ENCODE results near the gene CWC25. TPM values are rescaled to one million over a fixed set of nuclear protein-coding genes. Genes with fewer than 3 reads are reported as not detected.

The CWC25 gene
- total RNA-seq, 1 experiment from 2014 or later: 77.8 TPM

DNA sequence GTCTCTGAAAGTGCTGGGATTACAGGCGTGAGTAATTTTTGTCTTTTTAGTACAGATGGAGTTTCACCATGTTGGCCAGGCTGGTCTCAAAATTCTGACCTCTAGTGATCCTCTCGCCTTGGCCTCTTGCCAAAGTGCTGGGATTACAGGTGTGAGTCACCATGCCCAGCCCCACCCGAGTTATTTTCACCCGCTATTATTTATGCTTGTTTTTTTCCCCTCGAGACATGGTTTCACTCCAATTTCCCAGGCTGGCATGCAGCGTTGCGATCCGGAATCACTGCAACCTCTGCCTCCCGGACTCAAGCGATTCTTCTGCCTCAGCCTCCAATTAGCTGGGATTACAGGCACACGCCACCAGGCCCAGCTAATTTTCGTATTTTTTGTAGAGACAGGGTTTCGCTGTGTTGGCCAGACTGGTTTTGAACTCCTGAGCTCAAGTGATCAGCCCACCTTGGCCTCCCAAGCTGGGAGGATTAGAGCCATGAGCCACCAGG, 19.2 kb upstream of the CWC25 start:
- no peaks in the 10 kb centered on the region for H3K27me3 Mint-ChIP-seq (ENCODE audit: unreplicated experiment)
- peaks cover 28% of the 10 kb centered on the region for H3K4me1 Mint-ChIP-seq (ENCODE audit: low read depth, unreplicated experiment)
- H3K9me3 Mint-ChIP-seq (ENCODE audit: low read depth, unreplicated experiment): no peaks in the 10 kb centered on the region
- TF ChIP-seq, protein P1, sequence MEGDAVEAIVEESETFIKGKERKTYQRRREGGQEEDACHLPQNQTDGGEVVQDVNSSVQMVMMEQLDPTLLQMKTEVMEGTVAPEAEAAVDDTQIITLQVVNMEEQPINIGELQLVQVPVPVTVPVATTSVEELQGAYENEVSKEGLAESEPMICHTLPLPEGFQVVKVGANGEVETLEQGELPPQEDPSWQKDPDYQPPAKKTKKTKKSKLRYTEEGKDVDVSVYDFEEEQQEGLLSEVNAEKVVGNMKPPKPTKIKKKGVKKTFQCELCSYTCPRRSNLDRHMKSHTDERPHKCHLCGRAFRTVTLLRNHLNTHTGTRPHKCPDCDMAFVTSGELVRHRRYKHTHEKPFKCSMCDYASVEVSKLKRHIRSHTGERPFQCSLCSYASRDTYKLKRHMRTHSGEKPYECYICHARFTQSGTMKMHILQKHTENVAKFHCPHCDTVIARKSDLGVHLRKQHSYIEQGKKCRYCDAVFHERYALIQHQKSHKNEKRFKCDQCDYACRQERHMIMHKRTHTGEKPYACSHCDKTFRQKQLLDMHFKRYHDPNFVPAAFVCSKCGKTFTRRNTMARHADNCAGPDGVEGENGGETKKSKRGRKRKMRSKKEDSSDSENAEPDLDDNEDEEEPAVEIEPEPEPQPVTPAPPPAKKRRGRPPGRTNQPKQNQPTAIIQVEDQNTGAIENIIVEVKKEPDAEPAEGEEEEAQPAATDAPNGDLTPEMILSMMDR (IDR thresholded peaks at IDR 0.05; ENCODE audit: unreplicated experiment): no peak
- intact Hi-C loops (cut with micrococcal nuclease; ENCODE audit: unreplicated experiment): no loop called here
- peak overlapping the region; percentile 45 for H3K27ac Mint-ChIP-seq (ENCODE audit: unreplicated experiment)
- no TSS peak for BruUV-seq (replicated peaks)
- CTCF ChIA-PET: interaction anchor here (0.6 to 1.6 kb wide), 10 partner anchors 11 to 573 kb away, joined by 3 to 4 read pairs (median 3); no protein-coding TSS in a partner anchor
- DNase-seq: peak; percentile 81
- peak overlapping the region; percentile 17 for H3K4me3 Mint-ChIP-seq (ENCODE audit: low read depth, unreplicated experiment)
- H3K36me3 Mint-ChIP-seq (ENCODE audit: insufficient read depth, unreplicated experiment): peaks cover 72% of the 10 kb centered on the region

DNA sequence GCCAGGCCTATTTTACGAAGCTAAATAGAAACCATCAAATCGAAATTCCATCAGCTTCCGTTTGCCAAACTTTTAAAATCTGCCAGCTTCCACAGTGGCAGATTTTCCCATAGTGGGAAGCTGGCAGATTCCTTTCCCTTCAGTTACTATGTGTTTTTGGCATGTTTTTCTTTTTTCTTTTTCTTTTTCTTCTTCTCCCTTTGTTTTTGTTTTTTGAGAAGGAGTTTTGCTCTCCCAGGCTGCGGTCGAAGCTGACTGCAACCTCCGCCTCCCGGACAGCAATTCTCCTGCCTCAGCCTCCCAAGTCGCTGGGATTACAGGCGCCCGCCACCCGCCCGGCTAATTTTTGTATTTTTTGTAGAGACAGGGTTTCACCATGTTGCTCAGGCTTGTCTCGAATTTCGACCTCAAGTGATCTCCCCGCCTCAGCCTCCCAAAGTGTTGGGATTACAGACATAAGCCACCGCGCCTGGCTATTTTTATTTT, 684 bp upstream of the CWC25 start:
- no peak for DNase-seq
- H3K27ac Mint-ChIP-seq (ENCODE audit: unreplicated experiment): peak overlapping the region; percentile 100
- TF ChIP-seq, protein P1 (IDR thresholded peaks at IDR 0.05; ENCODE audit: unreplicated experiment): no peak
- no peaks in the 10 kb centered on the region for H3K27me3 Mint-ChIP-seq (ENCODE audit: unreplicated experiment)
- peaks cover 53% of the 10 kb centered on the region for H3K36me3 Mint-ChIP-seq (ENCODE audit: insufficient read depth, unreplicated experiment)
- peak overlapping the region; percentile 87 for H3K4me3 Mint-ChIP-seq (ENCODE audit: low read depth, unreplicated experiment)
- CTCF ChIA-PET: interaction anchor here (0.9 to 2.5 kb wide), 4 partner anchors 8 to 148 kb away, joined by 3 to 13 read pairs (median 4); partner anchors contain the start of gene RPL23
- peaks cover 37% of the 10 kb centered on the region for H3K4me1 Mint-ChIP-seq (ENCODE audit: low read depth, unreplicated experiment)
- no peaks in the 10 kb centered on the region for H3K9me3 Mint-ChIP-seq (ENCODE audit: low read depth, unreplicated experiment)
- intact Hi-C loops (cut with micrococcal nuclease; ENCODE audit: unreplicated experiment): loop anchor here (5.0 kb wide), 1 partner anchor 326 kb away; the partner anchor contains the start of gene PLXDC1
- BruUV-seq (replicated peaks): no TSS peak

DNA sequence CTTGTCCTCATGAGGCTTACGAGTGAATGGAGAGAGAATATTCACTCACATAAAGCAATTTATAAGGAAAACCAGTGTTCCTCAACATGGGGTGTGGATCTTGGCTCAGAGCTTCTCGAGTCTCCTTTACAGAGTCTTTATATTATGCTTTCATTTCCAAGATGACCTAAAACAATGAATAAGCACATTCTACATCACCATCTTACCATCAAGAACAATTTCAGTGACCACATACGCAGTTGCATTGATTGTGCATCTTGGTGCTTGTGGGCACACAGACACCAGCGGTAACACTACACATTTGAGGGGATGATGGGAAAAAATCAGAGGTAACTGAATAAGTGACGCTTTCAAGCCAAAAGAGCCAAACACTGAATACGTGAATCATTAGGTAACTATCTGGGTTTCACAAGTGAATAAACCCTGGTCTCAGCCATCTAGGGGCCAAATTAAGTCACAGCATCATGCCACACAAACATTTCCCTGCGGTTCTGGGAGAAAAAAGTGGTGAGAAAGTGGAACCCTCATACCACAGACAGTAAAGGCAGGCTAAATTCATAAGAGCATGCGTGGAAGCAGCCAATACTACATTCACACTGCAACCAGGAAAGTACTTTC, 9.4 kb downstream of the CWC25 start:
- TF ChIP-seq, protein P1 (IDR thresholded peaks at IDR 0.05; ENCODE audit: unreplicated experiment): peak; percentile 55
- CTCF ChIA-PET: no interaction called here
- intact Hi-C loops (cut with micrococcal nuclease; ENCODE audit: unreplicated experiment): no loop called here
- Mint-ChIP-seq H3K4me3 (ENCODE audit: low read depth, unreplicated experiment) (no peak overlapping the region), H3K4me1 (ENCODE audit: low read depth, unreplicated experiment) (no peaks in the 10 kb centered on the region), H3K27ac (ENCODE audit: unreplicated experiment) (no peak overlapping the region), H3K27me3 (ENCODE audit: unreplicated experiment) (no peaks in the 10 kb centered on the region), H3K9me3 (ENCODE audit: low read depth, unreplicated experiment) (no peaks in the 10 kb centered on the region), H3K36me3 (ENCODE audit: insufficient read depth, unreplicated experiment) (peaks cover 79% of the 10 kb centered on the region)
- no TSS peak for BruUV-seq (replicated peaks)
- no peak for DNase-seq

DNA sequence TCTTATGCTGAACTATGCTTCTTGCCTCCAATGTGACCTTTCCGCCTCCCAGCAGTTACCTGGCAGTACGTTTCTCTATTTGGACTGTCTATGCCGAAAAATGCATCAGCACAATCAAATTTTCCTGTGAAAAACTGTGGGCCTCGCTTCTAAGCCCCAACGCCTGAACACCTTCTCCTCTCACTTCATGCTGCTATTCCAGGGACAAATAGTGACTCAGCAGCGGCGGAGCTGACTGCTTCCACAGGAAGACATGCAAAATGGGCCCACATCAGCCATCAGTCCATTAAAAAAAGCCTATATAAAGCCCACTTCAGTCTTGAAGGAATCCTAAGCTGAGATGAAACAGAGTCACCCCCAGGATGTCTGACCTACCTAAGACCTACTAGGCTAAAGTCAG, 15.3 kb downstream of the CWC25 start:
- CTCF ChIA-PET: interaction anchor here (0.6 to 0.9 kb wide), 2 partner anchors 12 to 15 kb away, joined by 3 to 5 read pairs; no protein-coding TSS in a partner anchor
- TF ChIP-seq, protein P1 (IDR thresholded peaks at IDR 0.05; ENCODE audit: unreplicated experiment): no peak
- no peak for DNase-seq
- H3K27ac Mint-ChIP-seq (ENCODE audit: unreplicated experiment): no peak overlapping the region
- intact Hi-C loops (cut with micrococcal nuclease; ENCODE audit: unreplicated experiment): no loop called here
- H3K9me3 Mint-ChIP-seq (ENCODE audit: low read depth, unreplicated experiment): no peaks in the 10 kb centered on the region
- H3K4me1 Mint-ChIP-seq (ENCODE audit: low read depth, unreplicated experiment): no peaks in the 10 kb centered on the region
- H3K36me3 Mint-ChIP-seq (ENCODE audit: insufficient read depth, unreplicated experiment): peaks cover 100% of the 10 kb centered on the region
- no peak overlapping the region for H3K4me3 Mint-ChIP-seq (ENCODE audit: low read depth, unreplicated experiment)
- no TSS peak for BruUV-seq (replicated peaks)
- H3K27me3 Mint-ChIP-seq (ENCODE audit: unreplicated experiment): no peaks in the 10 kb centered on the region
